CD4-positive, alpha-beta T cell treated with Interleukin-17A for 1 hour (primary cell): ENCODE results near the gene GREB1.

Source experiments
- DNase-seq: peaks from one replicate; pipeline ENCODE4 v3.0.0-alpha.2; 2020

The GREB1 gene

DNA sequence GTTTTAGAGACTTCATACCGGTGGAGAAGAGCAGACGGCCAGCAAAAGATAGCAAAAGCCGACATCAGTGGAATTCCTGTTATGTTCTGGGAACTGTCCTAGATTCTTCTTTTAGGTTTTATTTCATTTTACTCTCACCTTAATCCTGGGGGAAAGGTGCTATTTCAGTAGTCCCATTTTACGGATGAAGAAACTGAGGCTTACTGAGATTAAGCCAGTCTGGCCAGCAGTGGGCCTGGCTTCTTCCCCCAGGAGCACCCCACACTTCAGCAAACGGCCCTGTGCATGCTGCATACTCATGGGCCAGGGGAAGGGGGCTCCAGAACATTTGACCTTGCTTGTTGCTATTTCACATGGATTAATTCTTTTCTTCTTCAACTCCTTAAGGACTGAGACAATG is 79.5 kb downstream of the GREB1 start:
- no peak for DNase-seq

DNA sequence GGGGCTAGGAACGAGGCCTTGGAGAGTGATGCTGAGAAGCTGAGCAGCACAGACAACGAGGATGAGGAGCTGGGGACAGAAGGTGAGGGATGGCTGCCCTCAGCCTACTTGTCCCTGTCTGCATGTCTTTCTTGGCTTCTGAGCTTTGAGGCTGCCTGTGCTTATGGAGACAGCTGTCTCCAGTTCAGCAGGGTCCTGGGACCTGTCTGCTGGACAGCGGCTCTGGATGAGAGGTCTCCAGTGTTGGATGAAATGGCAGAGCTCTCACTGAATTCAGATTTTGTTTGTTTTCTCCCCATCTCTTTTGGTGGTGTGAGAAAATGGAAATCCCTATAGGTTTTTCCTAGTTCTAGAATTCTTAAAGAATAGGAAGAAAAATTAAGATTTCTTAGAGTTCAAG is 81.4 kb downstream of the GREB1 start:
- DNase-seq: no peak

DNA sequence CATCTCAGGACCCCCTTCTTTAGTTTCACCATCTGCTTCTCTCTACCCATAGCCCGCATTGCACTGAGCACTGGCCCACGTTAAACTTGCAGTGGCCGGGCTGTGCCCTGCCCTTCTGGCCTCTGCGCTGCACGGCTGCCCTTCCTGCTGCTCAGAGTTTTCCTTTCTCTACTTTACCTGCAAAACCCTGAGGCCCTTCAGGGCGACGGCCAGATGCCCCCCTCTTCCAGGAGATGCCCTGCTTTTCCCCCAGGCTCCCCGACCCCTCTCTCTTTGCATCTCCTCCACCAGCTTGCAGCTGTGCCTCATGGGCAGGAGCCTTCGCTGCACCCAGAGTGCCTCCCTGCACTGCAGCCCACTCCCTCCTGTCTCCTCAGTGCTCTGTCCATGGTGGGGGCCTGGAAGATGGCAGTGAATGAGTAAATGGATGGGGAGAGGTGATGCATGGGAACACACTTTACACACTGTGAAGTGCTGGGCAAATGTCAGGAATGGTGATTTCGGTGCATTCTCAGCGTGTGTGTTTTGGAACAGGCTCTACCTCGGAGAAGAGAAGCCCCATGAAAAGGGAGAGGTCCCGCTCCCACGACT is 82.3 kb downstream of the GREB1 start:
- no peak for DNase-seq

GRCh38 chr2:11616851-11617415 is 83.1 kb downstream of the GREB1 start:
- no peak for DNase-seq

DNA sequence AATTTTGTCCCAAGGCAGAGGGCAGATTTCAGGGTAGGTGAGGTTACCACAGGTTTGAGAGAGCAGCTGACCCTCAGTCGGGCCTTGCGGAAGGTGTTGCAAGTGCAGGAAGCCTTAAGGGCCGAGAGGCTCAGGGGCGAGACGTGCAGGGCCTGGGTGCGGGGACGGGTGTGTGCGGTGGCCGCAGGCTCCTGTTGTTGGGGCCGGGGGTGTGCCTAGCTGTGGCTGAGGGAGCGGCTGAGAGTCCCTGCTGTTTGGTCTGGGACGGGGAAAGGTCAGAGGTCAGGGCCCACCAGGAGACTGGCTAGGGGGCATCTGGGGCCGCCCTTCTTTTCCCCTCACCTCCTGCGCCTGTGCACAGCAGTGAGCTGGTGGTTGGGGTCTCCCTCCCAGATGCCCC is 83.7 kb downstream of the GREB1 start:
- DNase-seq: no peak

- DNase-seq: no peak
Observed at GRCh38 chr2:11617984-11618707, 84.3 kb downstream of the GREB1 start.

DNA sequence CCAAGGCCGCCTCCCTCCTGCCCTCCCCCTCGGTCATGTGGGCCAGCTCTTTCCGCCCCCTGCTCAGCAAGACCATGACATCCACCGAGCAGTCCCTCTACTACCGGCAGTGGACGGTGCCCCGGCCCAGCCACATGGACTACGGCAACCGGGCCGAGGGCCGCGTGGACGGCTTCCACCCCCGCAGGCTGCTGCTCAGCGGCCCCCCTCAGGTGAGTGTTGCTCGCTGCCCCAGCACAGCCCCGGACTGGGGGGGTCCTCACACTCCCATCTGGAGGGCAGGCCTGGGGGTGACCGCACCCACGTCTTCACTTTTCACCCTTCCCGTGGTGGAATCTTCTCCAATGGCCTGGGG is 84.8 kb downstream of the GREB1 start:
- DNase-seq: no peak

DNA sequence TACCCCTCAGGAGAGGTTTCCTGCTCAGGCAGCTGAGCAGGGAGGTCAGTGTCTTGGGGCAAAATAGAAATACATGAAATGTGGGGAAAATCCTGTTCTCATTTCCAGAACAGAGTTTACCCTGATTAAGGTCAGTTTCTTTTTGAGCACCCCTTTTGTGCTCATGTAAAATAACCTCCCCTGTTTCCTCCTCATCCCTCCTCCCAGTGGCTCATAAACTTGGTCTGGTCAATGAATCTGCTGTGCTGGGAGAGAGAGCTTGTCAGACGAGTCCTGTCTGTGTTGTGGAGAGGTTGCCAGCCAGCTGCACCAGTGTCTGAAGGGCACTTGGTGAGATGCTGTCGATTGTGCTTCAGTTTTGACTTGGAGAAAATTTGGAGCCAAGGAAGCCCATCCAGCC is 87.6 kb downstream of the GREB1 start:
- no peak for DNase-seq

DNA sequence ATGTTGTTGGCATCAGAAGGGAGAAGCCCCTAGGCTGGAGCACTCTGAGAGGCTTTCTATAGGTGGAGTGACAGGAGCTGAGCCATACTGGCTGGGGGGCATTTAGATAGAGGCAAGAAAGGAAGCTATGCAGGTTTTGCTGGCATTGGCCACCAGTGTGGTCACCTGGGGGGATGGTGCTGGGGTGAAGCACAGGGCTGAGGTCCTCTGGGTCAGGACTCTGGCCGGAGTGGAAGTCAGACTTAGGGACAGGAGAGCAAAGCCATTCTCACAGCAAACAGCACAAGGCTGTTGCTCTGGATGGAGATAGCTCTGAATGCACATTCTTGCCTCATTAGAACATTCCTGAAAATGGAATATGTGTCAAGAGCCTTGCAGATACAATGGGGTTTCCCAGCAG is 88.8 kb downstream of the GREB1 start:
- DNase-seq: no peak

DNA sequence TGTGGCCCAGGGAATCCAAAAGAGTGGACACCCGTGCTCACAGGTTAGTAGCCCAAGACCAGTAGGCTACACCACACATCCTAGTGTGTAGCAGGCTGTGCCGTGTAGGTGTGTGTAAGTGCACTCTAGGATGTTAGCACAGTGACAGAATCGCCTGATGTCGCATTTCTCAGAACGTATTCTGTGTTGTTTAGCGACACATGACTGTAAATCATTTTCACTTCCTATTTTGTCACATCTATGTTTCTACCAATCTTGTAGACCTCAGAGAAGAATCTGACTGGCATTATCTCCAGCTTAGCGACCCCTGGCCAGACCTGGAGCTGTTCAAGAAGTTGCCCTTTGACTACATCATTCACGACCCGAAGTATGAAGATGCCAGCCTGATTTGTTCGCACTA is 91.0 kb downstream of the GREB1 start:
- DNase-seq: no peak

- DNase-seq: no peak
Observed at GRCh38 chr2:11625671-11626070, 91.8 kb downstream of the GREB1 start.

- no peak for DNase-seq
Observed at GRCh38 chr2:11628675-11629074, 94.8 kb downstream of the GREB1 start.

DNA sequence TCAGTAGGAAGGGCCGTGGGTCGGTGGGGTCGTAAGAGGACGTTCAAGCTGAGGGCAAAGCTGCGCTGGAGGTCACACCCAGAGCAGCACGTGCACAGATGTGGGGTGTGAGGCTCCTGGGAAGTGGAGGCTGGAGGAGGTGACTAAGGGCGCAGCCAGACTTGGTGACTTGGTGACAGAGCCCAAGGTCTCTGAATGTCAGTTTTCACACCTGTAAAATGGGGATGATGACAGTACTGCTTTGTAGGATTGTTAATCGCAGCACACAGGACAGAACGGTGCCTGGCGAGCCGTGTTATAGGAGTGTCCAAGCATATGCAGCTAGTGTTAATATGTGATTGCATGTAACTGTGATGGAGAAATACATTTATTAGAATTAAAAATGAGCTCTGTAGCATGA is 95.4 kb downstream of the GREB1 start:
- no peak for DNase-seq

GRCh38 chr2:11629851-11630250 is 96.0 kb downstream of the GREB1 start:
- DNase-seq: no peak

DNA sequence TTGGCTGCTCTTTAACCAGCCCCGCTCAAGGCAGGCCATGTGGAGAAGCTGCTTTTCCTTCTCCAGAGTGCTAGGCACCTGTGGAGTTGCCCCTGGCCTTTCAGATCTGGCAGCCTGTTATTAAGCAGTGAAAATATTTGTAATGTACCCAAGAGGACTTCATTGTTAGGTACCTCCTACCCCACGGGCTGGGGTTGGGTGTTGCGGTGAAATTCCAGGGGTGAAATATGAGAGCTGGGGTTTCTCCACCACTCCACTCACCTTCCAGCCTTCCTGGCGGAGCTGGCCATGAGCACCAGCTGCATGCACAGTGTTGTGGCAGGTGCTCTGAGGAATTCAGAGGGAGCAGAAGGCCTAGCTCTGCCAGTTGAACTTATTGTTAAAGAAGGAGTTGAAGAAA is 97.0 kb downstream of the GREB1 start:
- DNase-seq: no peak

- DNase-seq: no peak
Observed at GRCh38 chr2:11631462-11631861, 97.6 kb downstream of the GREB1 start.

DNA sequence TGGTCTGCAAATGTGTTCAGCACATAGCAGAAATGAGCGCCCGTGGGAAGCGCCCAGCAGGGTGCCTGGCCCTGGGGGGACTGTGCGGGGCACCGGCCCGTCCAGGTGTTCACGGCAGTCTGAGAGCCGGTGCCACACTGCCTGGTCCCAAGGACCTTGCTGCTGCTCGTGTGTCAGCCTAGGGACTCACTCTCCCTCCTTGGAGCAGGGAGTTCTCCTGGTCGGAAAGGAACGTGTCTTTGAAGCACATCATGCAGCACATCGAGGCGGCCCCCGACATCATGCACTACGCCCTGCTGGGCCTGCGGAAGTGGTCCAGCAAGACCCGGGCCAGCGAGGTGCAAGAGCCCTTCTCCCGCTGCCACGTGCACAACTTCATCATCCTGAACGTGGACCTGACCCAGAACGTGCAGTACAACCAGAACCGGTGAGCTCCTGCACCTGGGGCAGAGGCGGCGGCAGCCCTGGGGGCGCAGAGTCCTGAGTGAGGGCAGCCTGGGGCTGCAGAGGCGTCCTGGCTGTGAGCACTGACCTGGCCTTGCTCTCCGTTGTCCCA is 100.2 kb downstream of the GREB1 start:
- no peak for DNase-seq

- DNase-seq: no peak
Observed at GRCh38 chr2:11634584-11634983, 100.7 kb downstream of the GREB1 start.

DNA sequence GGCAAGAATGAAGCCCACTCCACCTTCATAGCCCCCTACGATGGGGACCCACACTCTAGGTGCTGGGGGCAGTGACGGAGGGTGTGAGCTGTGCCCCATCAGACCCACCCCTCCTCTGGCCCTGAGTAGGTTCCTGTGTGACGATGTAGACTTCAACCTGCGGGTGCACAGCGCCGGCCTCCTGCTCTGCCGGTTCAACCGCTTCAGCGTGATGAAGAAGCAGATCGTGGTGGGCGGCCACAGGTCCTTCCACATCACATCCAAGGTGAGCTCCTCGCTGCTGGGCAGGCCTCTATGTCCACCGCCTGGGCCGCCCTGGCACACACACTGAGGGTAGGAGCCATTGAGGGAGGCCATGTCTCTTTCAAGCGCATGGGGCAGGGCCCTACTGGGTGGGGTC is 101.3 kb downstream of the GREB1 start:
- no peak for DNase-seq

GRCh38 chr2:11636593-11637295 is 102.9 kb downstream of the GREB1 start:
- no peak for DNase-seq

GRCh38 chr2:11637546-11637945 is 103.7 kb downstream of the GREB1 start:
- DNase-seq: no peak

- no peak for DNase-seq
Observed at GRCh38 chr2:11639503-11639902, 105.7 kb downstream of the GREB1 start.

DNA sequence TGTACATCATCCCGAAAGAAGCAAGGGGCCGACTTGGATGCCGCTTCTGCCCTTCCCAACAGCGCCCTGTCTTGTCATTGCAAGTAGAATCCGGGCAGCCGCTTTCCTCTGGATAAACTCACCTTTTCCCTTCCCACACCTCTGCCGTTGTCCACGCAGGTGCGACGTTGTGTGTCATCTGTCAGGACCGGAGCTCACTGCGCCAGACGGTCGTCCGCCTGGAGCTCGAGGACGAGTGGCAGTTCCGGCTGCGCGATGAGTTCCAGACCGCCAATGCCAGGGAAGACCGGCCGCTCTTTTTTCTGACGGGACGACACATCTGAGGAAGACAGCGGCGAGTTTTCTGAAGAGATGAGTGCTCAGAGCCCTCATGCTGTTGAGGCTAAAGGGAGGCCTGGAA is 106.3 kb downstream of the GREB1 start:
- DNase-seq: no peak

DNA sequence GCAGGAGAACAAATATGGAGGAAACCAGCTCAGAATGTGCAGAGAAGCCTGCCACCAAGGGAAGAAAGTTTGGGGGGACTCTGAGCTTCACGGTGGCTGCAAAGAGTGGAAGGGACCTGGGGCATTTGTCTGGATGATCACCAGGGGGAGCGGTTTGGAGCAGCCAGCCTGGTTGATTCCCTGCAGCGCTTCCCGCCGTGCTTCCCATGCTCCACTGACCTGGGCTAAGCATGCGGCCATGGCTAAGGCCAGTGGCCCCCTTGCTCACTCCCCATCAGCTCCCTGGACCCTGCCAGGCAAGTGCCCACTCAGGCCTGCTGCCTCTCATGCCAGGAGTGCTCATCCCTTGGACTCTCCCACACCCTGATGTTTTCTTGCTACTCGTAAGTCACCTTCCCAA is 109.1 kb downstream of the GREB1 start:
- DNase-seq: no peak
